ENCODE results near the gene UNC5A. TPM values are rescaled to one million over a fixed set of nuclear protein-coding genes. Genes with fewer than 3 reads are reported as not detected.

UNC5A gene
- total RNA-seq, 1 donor from 2014 or later, result 1.7 TPM

- no peak for DNase-seq (ENCODE audit: extremely low spot score, unreplicated experiment)
- Mint-ChIP-seq H3K9me3 (no peaks in the 10 kb centered on the region), H3K27me3 (no peaks in the 10 kb centered on the region), H3K27ac (no peak overlapping the region), H3K4me3 (no peak overlapping the region), H3K36me3 (peaks cover 21% of the 10 kb centered on the region), H3K4me1 (ENCODE audit: unreplicated experiment) (no peaks in the 10 kb centered on the region)
- TF ChIP-seq CTCF (conservative IDR thresholded peaks at IDR 0.05), result no peak
Measured at GRCh38 chr5:176915906-176916305, 105.5 kb downstream of the UNC5A start.

GRCh38 chr5:176916337-176916736, 106.0 kb downstream of the UNC5A start:
- H3K27me3 Mint-ChIP-seq, result no peaks in the 10 kb centered on the region
- no peak overlapping the region for H3K27ac Mint-ChIP-seq
- H3K36me3 Mint-ChIP-seq, result peaks cover 21% of the 10 kb centered on the region
- no peaks in the 10 kb centered on the region for H3K4me1 Mint-ChIP-seq (ENCODE audit: unreplicated experiment)
- no peak overlapping the region for H3K4me3 Mint-ChIP-seq
- TF ChIP-seq CTCF (conservative IDR thresholded peaks at IDR 0.05), result no peak
- H3K9me3 Mint-ChIP-seq, result no peaks in the 10 kb centered on the region
- DNase-seq (ENCODE audit: extremely low spot score, unreplicated experiment), result no peak

GRCh38 chr5:176918613-176919012, 108.3 kb downstream of the UNC5A start:
- H3K4me3 Mint-ChIP-seq, result no peak overlapping the region
- no peak for TF ChIP-seq CTCF (conservative IDR thresholded peaks at IDR 0.05)
- H3K36me3 Mint-ChIP-seq, result peaks cover 15% of the 10 kb centered on the region
- no peak overlapping the region for H3K27ac Mint-ChIP-seq
- H3K4me1 Mint-ChIP-seq (ENCODE audit: unreplicated experiment), result peaks cover 5% of the 10 kb centered on the region
- no peak for DNase-seq (ENCODE audit: extremely low spot score, unreplicated experiment)
- H3K9me3 Mint-ChIP-seq, result no peaks in the 10 kb centered on the region
- no peaks in the 10 kb centered on the region for H3K27me3 Mint-ChIP-seq

- no peak for DNase-seq (ENCODE audit: extremely low spot score, unreplicated experiment)
- TF ChIP-seq CTCF (conservative IDR thresholded peaks at IDR 0.05), result no peak
- Mint-ChIP-seq H3K36me3 (peaks cover 18% of the 10 kb centered on the region), H3K4me1 (ENCODE audit: unreplicated experiment) (peaks cover 5% of the 10 kb centered on the region), H3K27ac (no peak overlapping the region), H3K9me3 (no peaks in the 10 kb centered on the region), H3K4me3 (no peak overlapping the region), H3K27me3 (no peaks in the 10 kb centered on the region)
Measured at GRCh38 chr5:176921714-176922113, 111.4 kb downstream of the UNC5A start.

- no peak for DNase-seq (ENCODE audit: extremely low spot score, unreplicated experiment)
- Mint-ChIP-seq H3K27ac (no peak overlapping the region), H3K27me3 (no peaks in the 10 kb centered on the region), H3K4me3 (no peak overlapping the region), H3K36me3 (peaks cover 18% of the 10 kb centered on the region), H3K9me3 (no peaks in the 10 kb centered on the region), H3K4me1 (ENCODE audit: unreplicated experiment) (peaks cover 5% of the 10 kb centered on the region)
- TF ChIP-seq CTCF (conservative IDR thresholded peaks at IDR 0.05), result no peak
Measured at GRCh38 chr5:176922817-176923216, 112.5 kb downstream of the UNC5A start.

GRCh38 chr5:176927562-176927961, 117.2 kb downstream of the UNC5A start:
- Mint-ChIP-seq H3K36me3 (peaks cover 22% of the 10 kb centered on the region), H3K27me3 (no peaks in the 10 kb centered on the region), H3K9me3 (no peaks in the 10 kb centered on the region), H3K4me3 (no peak overlapping the region), H3K27ac (no peak overlapping the region), H3K4me1 (ENCODE audit: unreplicated experiment) (no peaks in the 10 kb centered on the region)
- no peak for TF ChIP-seq CTCF (conservative IDR thresholded peaks at IDR 0.05)
- DNase-seq (ENCODE audit: extremely low spot score, unreplicated experiment), result no peak
